NCI-H1694 treated with DMSO at 0.1 percent for 48 hours (cell line): ENCODE measurements around the gene CMIP.

ENCODE experiments used
- DNase-seq: peaks from one replicate; lab custom pipeline; 2025; lab: John Stamatoyannopoulos, UW

Gene CMIP

DNA sequence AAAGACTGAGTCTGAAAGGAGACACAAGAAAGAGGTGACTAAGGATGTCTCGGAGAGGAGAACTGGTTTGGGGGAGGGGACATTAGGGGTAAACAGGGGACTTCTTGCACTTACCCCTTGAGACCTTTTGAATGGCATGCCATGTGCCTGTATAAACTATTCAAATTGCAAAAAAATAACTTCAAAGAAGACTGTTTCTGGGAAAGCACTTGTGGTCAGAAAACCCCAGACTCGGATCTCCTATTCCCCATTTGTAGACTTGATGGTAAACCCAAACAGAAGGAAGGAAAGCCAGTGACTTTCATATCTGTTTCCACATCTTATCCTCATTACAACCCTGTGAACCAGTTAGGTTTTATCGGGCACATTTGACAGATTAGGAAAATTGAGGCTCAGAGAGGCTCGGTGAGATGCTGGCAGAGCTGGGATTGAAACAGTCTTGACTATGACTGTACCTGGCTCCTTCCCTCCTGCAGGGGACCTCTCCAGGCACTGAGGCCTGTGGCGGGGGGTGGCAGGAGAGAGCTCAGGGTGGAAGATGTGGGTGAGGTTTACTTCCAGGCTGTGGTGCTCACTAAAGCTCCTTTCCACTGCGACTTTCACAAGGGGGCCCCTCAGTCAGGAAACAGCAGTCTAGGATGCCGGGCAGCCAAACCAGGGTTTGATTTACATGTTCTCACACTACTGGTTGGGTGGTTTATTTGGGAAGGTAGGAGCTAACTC lies 304.0 kb downstream of the CMIP start:
- DNase-seq = no peak

DNA sequence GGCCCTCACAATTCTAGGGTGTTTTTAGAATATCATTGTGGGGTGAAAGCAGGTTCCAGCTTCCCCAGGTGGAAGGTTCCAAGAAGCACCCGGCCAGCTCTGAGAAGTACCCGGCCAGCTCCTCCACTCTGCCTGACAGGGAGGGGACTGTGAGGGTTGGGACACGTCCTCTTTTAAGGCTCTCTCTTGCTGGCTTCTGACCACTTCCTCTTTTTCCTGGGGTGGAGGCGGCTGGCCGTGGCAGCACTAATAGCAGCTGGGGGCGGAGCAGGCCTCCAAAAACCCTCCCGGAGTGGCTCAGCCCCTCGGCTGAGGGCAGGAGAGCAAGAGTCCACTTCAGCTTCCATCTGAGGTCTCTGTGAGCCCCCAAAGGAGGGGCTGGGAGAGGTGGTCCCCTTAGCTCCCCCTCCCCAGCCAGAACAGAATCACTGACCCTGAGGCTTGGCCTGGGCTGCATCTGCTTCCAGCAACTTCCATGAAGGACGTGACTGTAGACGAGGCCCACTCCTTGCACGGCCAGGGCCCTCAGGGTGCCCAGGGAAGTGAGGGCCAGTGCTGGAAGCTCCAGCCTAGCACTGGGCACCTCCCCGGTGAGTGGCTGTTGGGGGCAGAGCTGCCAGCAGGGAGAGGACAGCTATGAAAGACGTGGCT lies 307.7 kb downstream of the CMIP start:
- DNase-seq = no peak

DNA sequence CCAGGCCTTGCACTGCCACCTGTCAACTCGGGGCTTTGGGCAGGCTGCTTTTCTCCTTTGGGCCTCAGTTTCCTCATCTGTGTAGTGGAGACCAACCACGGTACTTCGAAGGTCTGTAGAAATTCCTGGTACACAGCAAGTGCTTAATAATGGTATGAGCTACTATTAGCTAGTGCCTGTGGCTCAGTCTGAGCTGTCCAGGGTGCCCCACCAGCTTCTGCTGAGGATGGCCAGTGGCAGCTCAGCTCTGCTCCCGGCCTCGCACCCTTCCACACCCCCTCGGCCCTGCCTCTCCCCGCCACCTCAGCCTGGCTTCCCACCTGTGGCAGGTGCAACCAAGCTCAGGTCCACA lies 308.2 kb downstream of the CMIP start:
- no peak for DNase-seq

DNA sequence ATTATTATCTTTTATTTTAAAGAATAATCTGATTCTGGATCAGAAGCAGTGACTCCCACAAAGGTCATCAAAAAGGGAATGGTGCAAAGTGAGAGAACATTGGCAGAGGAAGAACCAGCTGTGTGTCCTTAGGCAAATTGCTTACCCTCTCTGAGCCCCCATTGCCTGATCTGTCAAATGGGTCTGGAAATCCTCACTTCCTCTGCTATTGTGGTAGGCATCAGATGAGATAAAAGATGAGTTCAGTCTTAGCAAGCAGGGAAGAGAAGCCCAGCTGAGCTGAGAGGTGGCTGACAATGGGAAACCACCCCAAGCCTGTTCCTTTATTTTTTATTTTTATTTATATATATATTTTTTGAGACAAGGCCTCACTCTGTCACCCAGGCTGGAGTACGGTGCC lies 310.2 kb downstream of the CMIP start:
- DNase-seq = no peak

DNA sequence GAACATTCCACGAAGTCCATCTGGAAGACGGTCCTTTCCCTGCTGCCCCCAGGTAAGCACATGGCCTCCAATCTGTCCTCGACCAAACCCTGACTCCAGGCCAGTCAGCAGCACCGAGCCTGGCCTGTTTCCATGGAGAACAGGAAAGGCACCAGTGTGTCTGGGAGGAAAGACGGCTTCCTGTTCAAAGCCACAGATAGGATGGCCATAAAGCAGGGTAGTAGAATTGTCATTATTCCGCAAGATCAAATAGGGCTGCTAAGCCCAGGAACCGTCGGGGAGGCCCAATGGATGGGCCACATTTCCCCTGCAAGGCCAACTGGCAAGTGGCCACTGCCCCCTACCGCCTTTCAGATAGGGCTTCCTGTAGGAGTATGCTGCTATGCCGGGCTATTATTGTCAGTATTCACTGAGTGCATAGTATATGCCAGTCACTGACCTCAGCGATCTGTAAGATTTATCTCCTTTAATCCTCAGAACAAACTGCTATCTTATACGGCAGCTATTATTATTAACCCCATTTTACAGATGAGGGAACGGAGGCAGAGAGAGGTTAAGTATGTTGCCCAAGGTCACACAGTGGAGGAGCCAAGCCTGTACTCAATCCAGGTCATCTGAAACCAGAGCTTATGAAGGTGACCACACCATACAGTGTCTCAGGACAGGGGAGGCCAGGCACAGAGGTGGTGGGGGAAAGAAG lies 311.5 kb downstream of the CMIP start:
- DNase-seq = no peak

DNA sequence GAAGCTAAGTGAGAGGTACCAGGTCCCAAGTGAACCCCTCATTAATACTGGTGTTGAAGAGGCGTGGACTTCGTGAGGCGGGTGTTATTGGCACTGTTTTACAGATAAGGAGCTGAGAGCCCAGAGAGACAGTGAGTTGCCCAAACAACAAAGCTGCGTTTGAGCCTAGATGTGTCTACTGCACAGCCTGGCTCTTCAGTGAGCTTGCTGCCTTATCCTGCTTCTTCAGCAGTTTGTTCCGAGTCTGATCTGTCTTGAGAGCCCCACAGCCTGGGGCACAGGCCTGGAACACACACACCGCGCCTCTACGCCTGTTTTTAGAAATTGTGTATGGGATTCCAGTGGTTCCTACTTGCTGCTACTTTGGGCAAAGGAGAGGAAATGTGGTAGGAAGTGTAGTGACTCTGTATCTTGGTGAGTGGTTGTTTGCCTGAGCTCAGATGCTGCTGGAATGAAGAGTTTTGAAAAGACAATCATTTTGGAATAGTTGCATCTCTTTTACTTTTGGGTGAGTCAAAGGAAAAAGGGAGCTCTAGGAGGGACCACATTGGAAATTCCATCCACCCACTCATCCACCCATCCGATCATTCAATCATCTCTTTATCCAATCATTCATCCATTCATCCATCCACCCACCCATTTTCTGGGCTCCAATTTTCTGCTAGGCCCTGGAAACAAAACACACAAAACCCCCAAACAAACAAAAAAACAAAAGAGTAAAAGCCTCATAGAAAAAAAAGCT lies 312.2 kb downstream of the CMIP start:
- no peak for DNase-seq

DNA sequence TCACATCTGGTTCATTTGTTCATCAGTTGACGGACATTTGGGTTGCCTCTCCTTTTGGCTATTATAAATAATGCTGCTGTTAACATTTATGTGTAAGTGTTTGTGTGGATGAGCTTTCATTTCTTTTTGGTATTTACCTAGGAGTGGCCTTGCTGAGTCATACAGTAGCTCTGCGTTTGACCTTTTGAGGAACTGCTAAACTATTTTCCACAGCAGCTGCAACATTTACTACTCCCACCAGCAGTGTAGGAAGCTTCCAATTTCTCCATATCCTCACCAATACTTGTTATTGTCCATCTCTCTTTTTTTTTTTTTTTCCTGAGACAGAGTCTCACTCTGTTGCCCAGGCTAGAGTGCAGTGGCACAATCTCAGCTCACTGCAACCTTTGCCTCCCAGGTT lies 313.8 kb downstream of the CMIP start:
- no peak for DNase-seq
